Stomach (tissue), 9 donors: Measurements from ENCODE around the gene TMTC1. TPM values are rescaled to one million over a fixed set of nuclear protein-coding genes. Genes with fewer than 3 reads are reported as not detected.

Experiments used
- DNase-seq, 2 donors: peaks; one replicate each; pipeline versions ENCODE4 v3.0.0 to v3.0.0-alpha.2; 2013 to 2019
- H3K27ac ChIP-seq, 5 donors: fragments of 200-600 bp in 4 of 5; sonication (generic) in 4 of 5; one replicate each; pipeline ENCODE4 v1.5.1; 2013 to 2019; ENCODE audit warnings: mild to moderate bottlenecking in 1 of 5, moderate library complexity in 1 of 5
- H3K27me3 ChIP-seq, 3 donors: fragments of 200-600 bp; sonication (generic); one replicate each; pipeline ENCODE4 v1.5.1; 2017 to 2019; ENCODE audit warnings: mixed run types in 1 of 3
- H3K36me3 ChIP-seq, 4 donors: fragments of 200-600 bp; sonication (generic); 1 replicate in 3 of 4; 2 replicates in 1 of 4; pipeline ENCODE4 v1.5.1; 2016 to 2019
- H3K4me1 ChIP-seq, 4 donors: fragments of 200-600 bp; sonication (generic); one replicate each; pipeline ENCODE4 v1.5.1; 2016 to 2019
- H3K4me3 ChIP-seq, 4 donors: fragments of 200-600 bp; sonication (generic) in 3 of 4; one replicate each; pipeline ENCODE4 v1.5.1; 2016 to 2019; ENCODE audit warnings: mild to moderate bottlenecking in 1 of 4
- H3K9me3 ChIP-seq, 4 donors: fragments of 200-600 bp; sonication (generic); one replicate each; pipeline ENCODE4 v1.5.1; 2016 to 2019
- CTCF ChIP-seq, 7 experiments: fragments of 450-650 bp in 4 of 7; fragments of 200-600 bp in 3 of 7; sonication (generic) in 3 of 7; IDR thresholded peaks; one replicate each; pipeline ENCODE4 v1.5.1; 2016 to 2019; ENCODE audit warnings: antibody characterized with exemption in 7 of 7, control low read depth in 2 of 7, mild to moderate bottlenecking in 1 of 7
- EP300 ChIP-seq: sonication (generic); formaldehyde crosslinking; IDR thresholded peaks from one replicate; pipeline ENCODE4 v1.6.1; 2017; ENCODE audit warnings: antibody characterized with exemption
- POLR2A ChIP-seq, 4 donors: fragments of 450-650 bp; IDR thresholded peaks; one replicate each; pipeline ENCODE4 v1.6.1; 2016; ENCODE audit warnings: antibody characterized with exemption in 4 of 4, control low read depth in 2 of 4, mild to moderate bottlenecking in 1 of 4, moderate library complexity in 1 of 4
- POLR2AphosphoS5 ChIP-seq, 3 donors: sonication (generic); formaldehyde crosslinking; IDR thresholded peaks; one replicate each; pipeline ENCODE4 v1.6.1; 2016; ENCODE audit warnings: antibody characterized with exemption in 3 of 3
- WGBS, 5 donors: extraction: QIAGEN DNeasy Blood & Tissue Kit in 3 of 5; methylation state at CpG; one replicate each; pipeline versions ENCODE4 v1.1.5 to v1.1.7; 2013 to 2018; 5-methylcytosine and 5-hydroxymethylcytosine counted together
- intact Hi-C: fragments of 100-400 bp; cut with DNase I; formaldehyde crosslinking; loops from one replicate; pipeline ENCODE4 v1.15.1; 2023; ENCODE audit warnings: low total_unique reads
- polyA plus RNA-seq, 3 donors: library from polyadenylated mRNA; stranded (reverse); fragments of 200-250 nt; gene quantifications; one replicate each; pipeline ENCODE4 v1.2.3, GENCODE V29; 2013
- total RNA-seq, 5 donors: library from RNA; depleted of rRNA; stranded (reverse); fragments of >200 nt; gene quantifications; one replicate each; pipeline versions ENCODE4 v1.1.0 to v1.2.3, GENCODE V29; 2014 to 2016
- donor health status: healthy with polysubstance abuse.
- donor health status: Bipolar disorder and iron deficiency.
- donor health status: healthy.

Gene TMTC1
- total and polyA plus RNA-seq, 8 donors, result 1.5 to 76.8 (median 19.1) TPM

GRCh38 chr12:29778531-29778930 lies 5.2 kb downstream of the TMTC1 start:
- no peak for TF ChIP-seq EP300
- no peak for TF ChIP-seq CTCF (IDR thresholded peaks at IDR 0.05)
- TF ChIP-seq POLR2AphosphoS5 (IDR thresholded peaks at IDR 0.05), result no peak
- TF ChIP-seq POLR2A (IDR thresholded peaks at IDR 0.05), result no peak
- Histone ChIP-seq H3K27me3 (peaks cover 0 to 33% (median 11%) of the 10 kb centered on the region in 3 donors), H3K9me3 (peaks cover 0 to 8% (median 3%) of the 10 kb centered on the region in 4 donors), H3K36me3 (no peaks in the 10 kb centered on the region), H3K4me1 (peaks cover 0 to 13% (median 9%) of the 10 kb centered on the region in 4 donors), H3K27ac (no peak overlapping the region), H3K4me3 (no peak overlapping the region)
- DNase-seq, result no peak
- intact Hi-C loops, result no loop called here

- peaks cover 0 to 7% (median 0%) of the 10 kb centered on the region in 4 donors for H3K9me3 ChIP-seq
- no peak overlapping the region for H3K4me3 ChIP-seq
- intact Hi-C loops, result no loop called here
- H3K27ac ChIP-seq, result no peak overlapping the region
- H3K4me1 ChIP-seq, result peaks cover 0 to 13% (median 6%) of the 10 kb centered on the region in 4 donors
- no peaks in the 10 kb centered on the region for H3K27me3 ChIP-seq
- no peak for TF ChIP-seq EP300
- TF ChIP-seq POLR2A (IDR thresholded peaks at IDR 0.05), result no peak
- H3K36me3 ChIP-seq, result no peaks in the 10 kb centered on the region
- no peak for DNase-seq
- 44 to 85% (median 67%) methylated on average over 2 of the region's 2 CpGs for WGBS, 5 donors
These were observed 10.7 kb downstream of the TMTC1 start for GRCh38 chr12:29773076-29773475.

- H3K4me3 ChIP-seq, result no peak overlapping the region
- H3K27ac ChIP-seq, result no peak overlapping the region
- TF ChIP-seq EP300, result no peak
- TF ChIP-seq CTCF (IDR thresholded peaks at IDR 0.05), result no peak
- TF ChIP-seq POLR2AphosphoS5 (IDR thresholded peaks at IDR 0.05), result no peak
- TF ChIP-seq POLR2A (IDR thresholded peaks at IDR 0.05), result no peak
- intact Hi-C loops, result no loop called here
- H3K27me3 ChIP-seq, result no peaks in the 10 kb centered on the region
- no peaks in the 10 kb centered on the region for H3K36me3 ChIP-seq
- no peak for DNase-seq
- H3K4me1 ChIP-seq, result peaks cover 0 to 13% (median 6%) of the 10 kb centered on the region in 4 donors
- H3K9me3 ChIP-seq, result peaks cover 0 to 7% (median 0%) of the 10 kb centered on the region in 4 donors
These were observed 12.0 kb downstream of the TMTC1 start for GRCh38 chr12:29771786-29772185.

GRCh38 chr12:29771165-29771564 lies 12.6 kb downstream of the TMTC1 start:
- H3K27ac ChIP-seq, result no peak overlapping the region
- intact Hi-C loops, result no loop called here
- WGBS, 5 donors, result 30 to 62% (median 42%) methylated on average over 3 of the region's 3 CpGs
- no peaks in the 10 kb centered on the region for H3K36me3 ChIP-seq
- peaks cover 0 to 13% (median 6%) of the 10 kb centered on the region in 4 donors for H3K4me1 ChIP-seq
- DNase-seq, result no peak
- no peak for TF ChIP-seq CTCF (IDR thresholded peaks at IDR 0.05)
- TF ChIP-seq POLR2AphosphoS5 (IDR thresholded peaks at IDR 0.05), result no peak
- TF ChIP-seq EP300, result no peak
- no peak for TF ChIP-seq POLR2A (IDR thresholded peaks at IDR 0.05)
- no peak overlapping the region for H3K4me3 ChIP-seq
- H3K9me3 ChIP-seq, result peaks cover 0 to 7% (median 0%) of the 10 kb centered on the region in 4 donors
- H3K27me3 ChIP-seq, result no peaks in the 10 kb centered on the region

GRCh38 chr12:29769162-29769858 lies 14.4 kb downstream of the TMTC1 start:
- Histone ChIP-seq H3K27ac (no peak overlapping the region), H3K9me3 (no peaks in the 10 kb centered on the region), H3K4me3 (no peak overlapping the region), H3K36me3 (no peaks in the 10 kb centered on the region), H3K27me3 (no peaks in the 10 kb centered on the region), H3K4me1 (peaks cover 0 to 13% (median 6%) of the 10 kb centered on the region in 4 donors)
- TF ChIP-seq POLR2A (IDR thresholded peaks at IDR 0.05) (no peak), CTCF (IDR thresholded peaks at IDR 0.05) (no peak), EP300 (no peak)
- peak in 1 of 2 donors; percentile 49 for DNase-seq
- 65 to 84% (median 79%) methylated on average over 4 of the region's 4 CpGs for WGBS, 5 donors
- intact Hi-C loops, result no loop called here
